Measurements from ENCODE around the gene EYA4. TPM values are rescaled to one million over a fixed set of nuclear protein-coding genes. Genes with fewer than 3 reads are reported as not detected.

EYA4 gene
- total RNA-seq, 1 experiment from 2014 or later, result 0.24 TPM

- DNase-seq (ENCODE audit: low spot score) (no peak), ATAC-seq (no peak)
- POLR2A ChIA-PET, result no interaction called here
- Mint-ChIP-seq H3K4me3 (no peak overlapping the region), H3K36me3 (no peaks in the 10 kb centered on the region), H3K9me3 (no peaks in the 10 kb centered on the region), H3K27me3 (ENCODE audit: low read depth) (no peaks in the 10 kb centered on the region), H3K27ac (no peak overlapping the region), H3K4me1 (peaks cover 30% of the 10 kb centered on the region)
- no peak for TF ChIP-seq GTF2I (CRISPR knock-in tag; conservative IDR thresholded peaks at IDR 0.05)
- TF ChIP-seq E2F4 (CRISPR knock-in tag; IDR thresholded peaks at IDR 0.05; ENCODE audit: borderline replicate concordance, low read depth), result no peak
- TF ChIP-seq ETV6 (CRISPR knock-in tag; IDR thresholded peaks at IDR 0.05), result no peak
- no peak for TF ChIP-seq TEAD4 (CRISPR knock-in tag; IDR thresholded peaks at IDR 0.05)
- no peak for TF ChIP-seq GRHL2 (CRISPR knock-in tag; IDR thresholded peaks at IDR 0.05; ENCODE audit: insufficient replicate concordance, severe bottlenecking)
- no peak for TF ChIP-seq ZNF232 (CRISPR knock-in tag; IDR thresholded peaks at IDR 0.05)
- TF ChIP-seq, protein P1, sequence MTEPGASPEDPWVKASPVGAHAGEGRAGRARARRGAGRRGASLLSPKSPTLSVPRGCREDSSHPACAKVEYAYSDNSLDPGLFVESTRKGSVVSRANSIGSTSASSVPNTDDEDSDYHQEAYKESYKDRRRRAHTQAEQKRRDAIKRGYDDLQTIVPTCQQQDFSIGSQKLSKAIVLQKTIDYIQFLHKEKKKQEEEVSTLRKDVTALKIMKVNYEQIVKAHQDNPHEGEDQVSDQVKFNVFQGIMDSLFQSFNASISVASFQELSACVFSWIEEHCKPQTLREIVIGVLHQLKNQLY (CRISPR knock-in tag; IDR thresholded peaks at IDR 0.05), result no peak
- TF ChIP-seq, protein P2, sequence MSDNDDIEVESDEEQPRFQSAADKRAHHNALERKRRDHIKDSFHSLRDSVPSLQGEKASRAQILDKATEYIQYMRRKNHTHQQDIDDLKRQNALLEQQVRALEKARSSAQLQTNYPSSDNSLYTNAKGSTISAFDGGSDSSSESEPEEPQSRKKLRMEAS (CRISPR knock-in tag; IDR thresholded peaks at IDR 0.05), result no peak
- TF ChIP-seq ESRRA (CRISPR knock-in tag; IDR thresholded peaks at IDR 0.05; ENCODE audit: borderline replicate concordance), result no peak
- no peak for TF ChIP-seq IRF2 (CRISPR knock-in tag; IDR thresholded peaks at IDR 0.05; ENCODE audit: borderline replicate concordance, low read depth)
- TF ChIP-seq CBFB (CRISPR knock-in tag; IDR thresholded peaks at IDR 0.05; ENCODE audit: low read depth), result no peak
- no peak for TF ChIP-seq CREB1 (CRISPR knock-in tag; IDR thresholded peaks at IDR 0.05)
- TF ChIP-seq NR3C1 (CRISPR knock-in tag; conservative IDR thresholded peaks at IDR 0.05; ENCODE audit: low read depth), result no peak
- TF ChIP-seq RORB (CRISPR knock-in tag; IDR thresholded peaks at IDR 0.05), result no peak
- TF ChIP-seq ZNF671 (CRISPR knock-in tag; IDR thresholded peaks at IDR 0.05), result no peak
- no peak for TF ChIP-seq FOXP4 (CRISPR knock-in tag; IDR thresholded peaks at IDR 0.05)
- TF ChIP-seq ZNF425 (CRISPR knock-in tag; conservative IDR thresholded peaks at IDR 0.05), result no peak
- no peak for TF ChIP-seq ZBTB21 (CRISPR knock-in tag; IDR thresholded peaks at IDR 0.05; ENCODE audit: borderline replicate concordance)
- no peak for TF ChIP-seq NR2C2 (CRISPR knock-in tag; IDR thresholded peaks at IDR 0.05)
- no peak for TF ChIP-seq FOXJ3 (CRISPR knock-in tag; IDR thresholded peaks at IDR 0.05; ENCODE audit: borderline replicate concordance)
- CTCF ChIA-PET, result no interaction called here
Measured at GRCh38 chr6:133393891-133394290, 152.7 kb downstream of the EYA4 start.

- H3K4me1 Mint-ChIP-seq, result peaks cover 28% of the 10 kb centered on the region
- H3K36me3 Mint-ChIP-seq, result no peaks in the 10 kb centered on the region
- CTCF ChIA-PET, result no interaction called here
- no peaks in the 10 kb centered on the region for H3K27me3 Mint-ChIP-seq (ENCODE audit: low read depth)
- no peak overlapping the region for H3K27ac Mint-ChIP-seq
- no peak overlapping the region for H3K4me3 Mint-ChIP-seq
- ATAC-seq (no peak), DNase-seq (ENCODE audit: low spot score) (no peak)
- no peaks in the 10 kb centered on the region for H3K9me3 Mint-ChIP-seq
- POLR2A ChIA-PET, result no interaction called here
- TF ChIP-seq ZNF138 (CRISPR knock-in tag; conservative IDR thresholded peaks at IDR 0.05) (no peak), ETV6 (CRISPR knock-in tag; IDR thresholded peaks at IDR 0.05) (no peak), ZNF396 (CRISPR knock-in tag; IDR thresholded peaks at IDR 0.05; ENCODE audit: borderline replicate concordance) (no peak)
- TF ChIP-seq, protein P3, sequence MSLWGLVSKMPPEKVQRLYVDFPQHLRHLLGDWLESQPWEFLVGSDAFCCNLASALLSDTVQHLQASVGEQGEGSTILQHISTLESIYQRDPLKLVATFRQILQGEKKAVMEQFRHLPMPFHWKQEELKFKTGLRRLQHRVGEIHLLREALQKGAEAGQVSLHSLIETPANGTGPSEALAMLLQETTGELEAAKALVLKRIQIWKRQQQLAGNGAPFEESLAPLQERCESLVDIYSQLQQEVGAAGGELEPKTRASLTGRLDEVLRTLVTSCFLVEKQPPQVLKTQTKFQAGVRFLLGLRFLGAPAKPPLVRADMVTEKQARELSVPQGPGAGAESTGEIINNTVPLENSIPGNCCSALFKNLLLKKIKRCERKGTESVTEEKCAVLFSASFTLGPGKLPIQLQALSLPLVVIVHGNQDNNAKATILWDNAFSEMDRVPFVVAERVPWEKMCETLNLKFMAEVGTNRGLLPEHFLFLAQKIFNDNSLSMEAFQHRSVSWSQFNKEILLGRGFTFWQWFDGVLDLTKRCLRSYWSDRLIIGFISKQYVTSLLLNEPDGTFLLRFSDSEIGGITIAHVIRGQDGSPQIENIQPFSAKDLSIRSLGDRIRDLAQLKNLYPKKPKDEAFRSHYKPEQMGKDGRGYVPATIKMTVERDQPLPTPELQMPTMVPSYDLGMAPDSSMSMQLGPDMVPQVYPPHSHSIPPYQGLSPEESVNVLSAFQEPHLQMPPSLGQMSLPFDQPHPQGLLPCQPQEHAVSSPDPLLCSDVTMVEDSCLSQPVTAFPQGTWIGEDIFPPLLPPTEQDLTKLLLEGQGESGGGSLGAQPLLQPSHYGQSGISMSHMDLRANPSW (CRISPR knock-in tag; conservative IDR thresholded peaks at IDR 0.05; ENCODE audit: low read depth), result no peak
- TF ChIP-seq, protein P4, sequence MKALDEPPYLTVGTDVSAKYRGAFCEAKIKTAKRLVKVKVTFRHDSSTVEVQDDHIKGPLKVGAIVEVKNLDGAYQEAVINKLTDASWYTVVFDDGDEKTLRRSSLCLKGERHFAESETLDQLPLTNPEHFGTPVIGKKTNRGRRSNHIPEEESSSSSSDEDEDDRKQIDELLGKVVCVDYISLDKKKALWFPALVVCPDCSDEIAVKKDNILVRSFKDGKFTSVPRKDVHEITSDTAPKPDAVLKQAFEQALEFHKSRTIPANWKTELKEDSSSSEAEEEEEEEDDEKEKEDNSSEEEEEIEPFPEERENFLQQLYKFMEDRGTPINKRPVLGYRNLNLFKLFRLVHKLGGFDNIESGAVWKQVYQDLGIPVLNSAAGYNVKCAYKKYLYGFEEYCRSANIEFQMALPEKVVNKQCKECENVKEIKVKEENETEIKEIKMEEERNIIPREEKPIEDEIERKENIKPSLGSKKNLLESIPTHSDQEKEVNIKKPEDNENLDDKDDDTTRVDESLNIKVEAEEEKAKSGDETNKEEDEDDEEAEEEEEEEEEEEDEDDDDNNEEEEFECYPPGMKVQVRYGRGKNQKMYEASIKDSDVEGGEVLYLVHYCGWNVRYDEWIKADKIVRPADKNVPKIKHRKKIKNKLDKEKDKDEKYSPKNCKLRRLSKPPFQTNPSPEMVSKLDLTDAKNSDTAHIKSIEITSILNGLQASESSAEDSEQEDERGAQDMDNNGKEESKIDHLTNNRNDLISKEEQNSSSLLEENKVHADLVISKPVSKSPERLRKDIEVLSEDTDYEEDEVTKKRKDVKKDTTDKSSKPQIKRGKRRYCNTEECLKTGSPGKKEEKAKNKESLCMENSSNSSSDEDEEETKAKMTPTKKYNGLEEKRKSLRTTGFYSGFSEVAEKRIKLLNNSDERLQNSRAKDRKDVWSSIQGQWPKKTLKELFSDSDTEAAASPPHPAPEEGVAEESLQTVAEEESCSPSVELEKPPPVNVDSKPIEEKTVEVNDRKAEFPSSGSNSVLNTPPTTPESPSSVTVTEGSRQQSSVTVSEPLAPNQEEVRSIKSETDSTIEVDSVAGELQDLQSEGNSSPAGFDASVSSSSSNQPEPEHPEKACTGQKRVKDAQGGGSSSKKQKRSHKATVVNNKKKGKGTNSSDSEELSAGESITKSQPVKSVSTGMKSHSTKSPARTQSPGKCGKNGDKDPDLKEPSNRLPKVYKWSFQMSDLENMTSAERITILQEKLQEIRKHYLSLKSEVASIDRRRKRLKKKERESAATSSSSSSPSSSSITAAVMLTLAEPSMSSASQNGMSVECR (CRISPR knock-in tag; IDR thresholded peaks at IDR 0.05; ENCODE audit: borderline replicate concordance), result no peak
Measured at GRCh38 chr6:133394630-133395029, 153.5 kb downstream of the EYA4 start.
